IPS DF 6.9 (cell line): ENCODE data around the gene IDE.
"Not testable (repeated sequence)": the region's sequence is repeated elsewhere in the genome, so short reads cannot be mapped to it uniquely, and the experiment has no call there.

Experiments used
- DNase-seq: peaks from one replicate; pipeline ENCODE4 v3.0.0-alpha.2; 2013; ENCODE audit warnings: low read depth, low spot score
- H3K27ac ChIP-seq: one replicate; pipeline ENCODE4 v1.5.1; 2013; ENCODE audit warnings: low read length, control low read depth
- H3K27me3 ChIP-seq: 2 replicates; pipeline ENCODE4 v1.6.1; 2013; ENCODE audit warnings: mild to moderate bottlenecking, low read length; ENCODE audit not compliant: control insufficient read depth, insufficient read depth
- H3K36me3 ChIP-seq: 2 replicates; pipeline ENCODE4 v1.6.1; 2013; ENCODE audit warnings: low read length; ENCODE audit not compliant: control insufficient read depth, insufficient read depth
- H3K4me1 ChIP-seq: 2 replicates; pipeline ENCODE4 v1.6.1; 2013; ENCODE audit warnings: low read length; ENCODE audit not compliant: control insufficient read depth, insufficient read depth
- H3K4me3 ChIP-seq: 2 replicates; pipeline ENCODE4 v1.5.1; 2013; ENCODE audit warnings: mild to moderate bottlenecking, low read length
- H3K9me3 ChIP-seq: 2 replicates; pipeline ENCODE4 v1.6.1; 2013; ENCODE audit warnings: low read length, inconsistent platforms; ENCODE audit not compliant: control insufficient read depth, insufficient read depth
- WGBS: extraction: QIAGEN DNeasy Blood & Tissue Kit; methylation state at CpG from one replicate; pipeline ENCODE4 v1.1.7; 2013; ENCODE audit warnings: mixed read lengths, missing lambda C conversion rate; ENCODE audit not compliant: insufficient read length, insufficient coverage; 5-methylcytosine and 5-hydroxymethylcytosine counted together

Gene IDE

GRCh38 chr10:92408017-92408361, 165.9 kb downstream of the IDE start:
- no peak for DNase-seq
- Histone ChIP-seq H3K9me3 (no peaks in the 10 kb centered on the region), H3K27ac (no peak overlapping the region), H3K36me3 (no peaks in the 10 kb centered on the region), H3K4me1 (no peaks in the 10 kb centered on the region; the same call in 1 of the 2 replicates), H3K27me3 (no peaks in the 10 kb centered on the region), H3K4me3 (no peak overlapping the region)
- no CpG with 5 or more reads among the region's 3 CpGs for WGBS

GRCh38 chr10:92407305-92408016, 166.4 kb downstream of the IDE start:
- no peak overlapping the region for H3K4me3 ChIP-seq
- no peak overlapping the region for H3K27ac ChIP-seq
- no peaks in the 10 kb centered on the region for H3K36me3 ChIP-seq
- no CpG with 5 or more reads among the region's 9 CpGs for WGBS
- H3K27me3 ChIP-seq = no peaks in the 10 kb centered on the region
- DNase-seq = no peak
- H3K9me3 ChIP-seq = no peaks in the 10 kb centered on the region
- no peaks in the 10 kb centered on the region; the same call in 1 of the 2 replicates for H3K4me1 ChIP-seq

- no peak overlapping the region for H3K4me3 ChIP-seq
- H3K27me3 ChIP-seq = no peaks in the 10 kb centered on the region
- H3K4me1 ChIP-seq = no peaks in the 10 kb centered on the region; the same call in 1 of the 2 replicates
- DNase-seq = no peak
- no peaks in the 10 kb centered on the region for H3K9me3 ChIP-seq
- no peak overlapping the region for H3K27ac ChIP-seq
- no peaks in the 10 kb centered on the region for H3K36me3 ChIP-seq
- no CpG with 5 or more reads among the region's 6 CpGs for WGBS
Measured at GRCh38 chr10:92405419-92405924, 168.4 kb downstream of the IDE start.

- no peaks in the 10 kb centered on the region; the same call in 1 of the 2 replicates for H3K4me1 ChIP-seq
- no peaks in the 10 kb centered on the region for H3K36me3 ChIP-seq
- no peak for DNase-seq
- H3K4me3 ChIP-seq = no peak overlapping the region
- WGBS = no CpG with 5 or more reads among the region's 10 CpGs
- no peak overlapping the region for H3K27ac ChIP-seq
- no peaks in the 10 kb centered on the region for H3K9me3 ChIP-seq
- H3K27me3 ChIP-seq = no peaks in the 10 kb centered on the region
Measured at GRCh38 chr10:92404612-92405418, 169.1 kb downstream of the IDE start.

GRCh38 chr10:92402234-92402633, 171.7 kb downstream of the IDE start:
- WGBS = no CpG with 5 or more reads among the region's 5 CpGs
- not testable (repeated sequence) for H3K9me3 ChIP-seq, DNase-seq, H3K36me3 ChIP-seq, H3K4me1 ChIP-seq, H3K4me3 ChIP-seq, H3K27ac ChIP-seq, H3K27me3 ChIP-seq
